Measurements from ENCODE around the gene HBG2. TPM values are rescaled to one million over a fixed set of nuclear protein-coding genes. Genes with fewer than 3 reads are reported as not detected.

The HBG2 gene
- total RNA-seq, 1 donor from 2014 or later, result not detected

DNA sequence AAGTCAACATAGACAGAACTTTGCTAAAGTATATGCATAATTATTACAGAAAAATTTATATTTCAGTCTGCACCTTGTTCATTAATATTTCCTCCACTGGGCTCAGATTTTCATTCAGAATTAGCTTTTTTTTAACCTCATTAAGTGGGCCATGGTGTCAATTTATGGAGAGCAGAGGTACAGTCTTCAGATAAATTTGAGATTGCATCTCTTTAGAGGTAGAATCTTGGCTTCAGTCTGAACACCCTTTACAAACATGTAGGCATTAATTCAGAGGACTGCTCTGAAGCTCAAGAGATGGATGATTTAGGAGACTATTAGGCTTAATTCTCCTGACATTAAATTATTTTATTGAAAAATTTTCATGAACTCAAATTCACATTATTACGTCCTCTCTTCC, 24.3 kb downstream of the HBG2 start:
- no peaks in the 10 kb centered on the region for H3K9me3 Mint-ChIP-seq (ENCODE audit: unreplicated experiment)
- no peak for DNase-seq
- no peak overlapping the region for H3K4me3 Mint-ChIP-seq (ENCODE audit: unreplicated experiment)
- no peak overlapping the region for H3K27ac Mint-ChIP-seq (ENCODE audit: unreplicated experiment)
- H3K27me3 Mint-ChIP-seq (ENCODE audit: unreplicated experiment), result no peaks in the 10 kb centered on the region
- H3K36me3 Mint-ChIP-seq (ENCODE audit: unreplicated experiment), result no peaks in the 10 kb centered on the region
- TF ChIP-seq, protein P1, sequence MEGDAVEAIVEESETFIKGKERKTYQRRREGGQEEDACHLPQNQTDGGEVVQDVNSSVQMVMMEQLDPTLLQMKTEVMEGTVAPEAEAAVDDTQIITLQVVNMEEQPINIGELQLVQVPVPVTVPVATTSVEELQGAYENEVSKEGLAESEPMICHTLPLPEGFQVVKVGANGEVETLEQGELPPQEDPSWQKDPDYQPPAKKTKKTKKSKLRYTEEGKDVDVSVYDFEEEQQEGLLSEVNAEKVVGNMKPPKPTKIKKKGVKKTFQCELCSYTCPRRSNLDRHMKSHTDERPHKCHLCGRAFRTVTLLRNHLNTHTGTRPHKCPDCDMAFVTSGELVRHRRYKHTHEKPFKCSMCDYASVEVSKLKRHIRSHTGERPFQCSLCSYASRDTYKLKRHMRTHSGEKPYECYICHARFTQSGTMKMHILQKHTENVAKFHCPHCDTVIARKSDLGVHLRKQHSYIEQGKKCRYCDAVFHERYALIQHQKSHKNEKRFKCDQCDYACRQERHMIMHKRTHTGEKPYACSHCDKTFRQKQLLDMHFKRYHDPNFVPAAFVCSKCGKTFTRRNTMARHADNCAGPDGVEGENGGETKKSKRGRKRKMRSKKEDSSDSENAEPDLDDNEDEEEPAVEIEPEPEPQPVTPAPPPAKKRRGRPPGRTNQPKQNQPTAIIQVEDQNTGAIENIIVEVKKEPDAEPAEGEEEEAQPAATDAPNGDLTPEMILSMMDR (IDR thresholded peaks at IDR 0.05; ENCODE audit: partially characterized antibody, unreplicated experiment), result no peak
- H3K4me1 Mint-ChIP-seq (ENCODE audit: low read depth, unreplicated experiment), result no peaks in the 10 kb centered on the region

DNA sequence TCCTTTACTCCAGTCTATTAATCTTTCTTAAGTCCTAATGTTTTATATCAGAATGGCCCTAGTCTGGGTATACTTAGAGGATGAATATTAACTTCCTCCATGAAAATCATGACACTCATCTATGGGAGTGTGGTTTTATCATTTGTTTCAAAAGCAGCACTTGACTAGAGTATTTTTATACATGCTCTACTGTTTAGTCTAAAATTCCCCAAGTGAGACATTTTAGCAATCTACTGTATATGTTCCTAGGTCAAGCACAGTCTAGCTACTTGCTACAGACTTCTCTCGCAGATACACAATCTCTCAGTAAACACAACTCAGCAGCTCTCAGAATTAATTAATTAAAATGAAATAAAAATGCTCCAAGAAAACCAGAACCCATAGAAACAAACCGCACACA, 24.8 kb downstream of the HBG2 start:
- H3K27ac Mint-ChIP-seq (ENCODE audit: unreplicated experiment), result no peak overlapping the region
- H3K36me3 Mint-ChIP-seq (ENCODE audit: unreplicated experiment), result no peaks in the 10 kb centered on the region
- H3K4me1 Mint-ChIP-seq (ENCODE audit: low read depth, unreplicated experiment), result no peaks in the 10 kb centered on the region
- no peaks in the 10 kb centered on the region for H3K9me3 Mint-ChIP-seq (ENCODE audit: unreplicated experiment)
- no peaks in the 10 kb centered on the region for H3K27me3 Mint-ChIP-seq (ENCODE audit: unreplicated experiment)
- TF ChIP-seq, protein P1 (IDR thresholded peaks at IDR 0.05; ENCODE audit: partially characterized antibody, unreplicated experiment), result no peak
- no peak overlapping the region for H3K4me3 Mint-ChIP-seq (ENCODE audit: unreplicated experiment)
- no peak for DNase-seq

DNA sequence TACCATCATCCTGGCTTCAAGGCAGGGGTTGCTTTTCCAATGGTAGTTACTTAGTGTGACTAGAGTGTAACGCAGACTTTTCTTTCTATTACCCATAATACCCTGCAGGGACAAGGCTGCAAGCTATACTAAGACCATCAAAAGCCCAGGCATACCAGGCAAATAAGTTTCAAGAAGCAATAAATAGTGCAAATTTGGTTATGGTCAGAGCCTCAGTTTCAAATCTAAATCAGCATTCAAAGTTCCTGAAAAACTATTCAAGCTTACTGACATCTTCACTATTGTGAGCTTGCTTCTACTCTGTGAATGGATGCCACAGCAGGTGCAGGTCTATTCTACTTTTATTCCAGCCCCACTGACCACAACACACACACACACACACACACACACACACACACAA, 25.2 kb downstream of the HBG2 start:
- Mint-ChIP-seq H3K4me1 (ENCODE audit: low read depth, unreplicated experiment) (no peaks in the 10 kb centered on the region), H3K27ac (ENCODE audit: unreplicated experiment) (no peak overlapping the region), H3K36me3 (ENCODE audit: unreplicated experiment) (no peaks in the 10 kb centered on the region)

DNA sequence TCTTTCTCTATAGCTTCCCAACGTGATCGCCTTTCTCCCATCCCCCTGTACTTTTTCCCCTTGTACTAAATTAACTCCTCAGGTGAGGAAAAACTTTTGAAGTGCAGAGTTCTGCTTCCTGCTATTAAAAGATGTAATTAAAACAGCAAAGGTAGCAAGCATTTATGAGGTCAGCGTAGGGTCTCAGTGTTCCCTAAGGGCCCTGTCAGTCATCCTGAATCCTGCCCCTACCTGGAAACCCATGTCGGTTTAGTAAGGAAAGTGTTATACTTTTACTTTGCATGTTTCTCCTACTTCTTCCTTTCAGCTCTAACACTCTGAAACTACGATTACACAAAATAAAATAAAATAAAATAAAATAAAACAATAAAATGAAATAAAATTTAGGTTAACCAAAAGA, 26.5 kb downstream of the HBG2 start:
- no peaks in the 10 kb centered on the region for H3K9me3 Mint-ChIP-seq (ENCODE audit: unreplicated experiment)
- H3K27ac Mint-ChIP-seq (ENCODE audit: unreplicated experiment), result no peak overlapping the region
- DNase-seq, result no peak
- no peaks in the 10 kb centered on the region for H3K4me1 Mint-ChIP-seq (ENCODE audit: low read depth, unreplicated experiment)
- H3K4me3 Mint-ChIP-seq (ENCODE audit: unreplicated experiment), result no peak overlapping the region
- no peaks in the 10 kb centered on the region for H3K36me3 Mint-ChIP-seq (ENCODE audit: unreplicated experiment)
- no peaks in the 10 kb centered on the region for H3K27me3 Mint-ChIP-seq (ENCODE audit: unreplicated experiment)
- TF ChIP-seq, protein P1 (IDR thresholded peaks at IDR 0.05; ENCODE audit: partially characterized antibody, unreplicated experiment), result no peak

More for the DNA sequence above, 25.2 kb downstream of the HBG2 start:
- TF ChIP-seq, protein P1 (IDR thresholded peaks at IDR 0.05; ENCODE audit: partially characterized antibody, unreplicated experiment), result no peak
- Mint-ChIP-seq H3K4me3 (ENCODE audit: unreplicated experiment) (no peak overlapping the region), H3K9me3 (ENCODE audit: unreplicated experiment) (no peaks in the 10 kb centered on the region), H3K27me3 (ENCODE audit: unreplicated experiment) (no peaks in the 10 kb centered on the region)
- DNase-seq, result no peak

DNA sequence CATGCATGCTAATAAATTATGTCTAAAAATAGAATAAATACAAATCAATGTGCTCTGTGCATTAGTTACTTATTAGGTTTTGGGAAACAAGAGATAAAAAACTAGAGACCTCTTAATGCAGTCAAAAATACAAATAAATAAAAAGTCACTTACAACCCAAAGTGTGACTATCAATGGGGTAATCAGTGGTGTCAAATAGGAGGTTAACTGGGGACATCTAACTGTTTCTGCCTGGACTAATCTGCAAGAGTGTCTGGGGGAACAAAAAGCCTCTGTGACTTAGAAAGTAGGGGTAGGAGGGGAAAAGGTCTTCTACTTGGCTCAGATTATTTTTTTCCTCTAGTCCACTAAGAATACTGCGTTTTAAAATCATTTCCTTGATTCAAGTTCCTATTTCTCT, 26.9 kb downstream of the HBG2 start:
- H3K27ac Mint-ChIP-seq (ENCODE audit: unreplicated experiment), result no peak overlapping the region
- H3K9me3 Mint-ChIP-seq (ENCODE audit: unreplicated experiment), result no peaks in the 10 kb centered on the region
- no peaks in the 10 kb centered on the region for H3K36me3 Mint-ChIP-seq (ENCODE audit: unreplicated experiment)
- no peak for DNase-seq
- H3K4me3 Mint-ChIP-seq (ENCODE audit: unreplicated experiment), result no peak overlapping the region
- no peaks in the 10 kb centered on the region for H3K4me1 Mint-ChIP-seq (ENCODE audit: low read depth, unreplicated experiment)
- no peaks in the 10 kb centered on the region for H3K27me3 Mint-ChIP-seq (ENCODE audit: unreplicated experiment)
- TF ChIP-seq, protein P1 (IDR thresholded peaks at IDR 0.05; ENCODE audit: partially characterized antibody, unreplicated experiment), result no peak

All from glutamatergic neuron (in vitro differentiated cells).